Activated T-cell treated with anti-CD3 and anti-CD28 coated beads, Interleukin-2, amount 50 U/mL, for 48 hours (primary cell): ENCODE measurements around the gene CTIF.

ENCODE experiments used
- DNase-seq, 2 experiments: peaks; one replicate each; pipeline ENCODE4 v3.0.0-alpha.2; 2020

The CTIF gene

DNA sequence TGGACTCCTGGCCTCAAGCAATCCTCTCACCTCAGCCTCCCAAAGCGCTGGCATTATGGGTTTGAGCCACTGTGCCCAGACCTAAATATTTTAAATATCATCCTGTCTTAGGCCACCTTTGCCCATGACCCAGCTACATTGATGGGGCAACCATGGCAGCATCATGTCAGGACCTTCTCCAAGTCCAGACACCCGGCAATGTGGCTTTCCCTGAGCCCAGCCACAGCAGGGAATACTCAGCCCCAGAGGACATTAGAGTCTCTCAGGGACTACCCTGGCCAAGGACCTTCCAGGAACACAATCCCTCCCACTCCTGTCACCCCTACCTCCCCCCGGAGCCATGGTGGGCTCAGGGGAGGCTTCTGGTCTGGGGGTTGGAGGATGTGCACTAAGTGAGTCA lies 339.1 kb downstream of the CTIF start:
- no peak for DNase-seq

DNA sequence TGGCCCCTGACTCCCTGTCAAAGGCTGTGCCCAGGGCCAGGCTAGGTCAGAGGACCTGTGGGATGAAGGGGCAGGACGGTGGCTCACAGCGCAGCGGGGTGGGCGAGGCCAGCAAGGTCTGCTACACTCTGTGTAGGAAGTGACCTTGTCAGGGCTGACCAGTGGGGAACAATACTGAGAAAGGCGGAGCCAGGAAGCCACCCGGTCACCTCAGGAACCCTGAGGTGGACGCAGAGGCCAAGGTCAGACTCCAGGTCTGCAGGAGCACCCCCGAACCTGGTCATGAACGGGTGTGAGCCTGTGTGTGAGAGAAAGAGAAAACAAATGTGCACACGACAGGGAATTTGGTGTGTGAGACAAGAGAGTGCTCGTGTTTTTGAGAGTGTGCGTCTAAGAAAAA lies 339.6 kb downstream of the CTIF start:
- DNase-seq = no peak

DNA sequence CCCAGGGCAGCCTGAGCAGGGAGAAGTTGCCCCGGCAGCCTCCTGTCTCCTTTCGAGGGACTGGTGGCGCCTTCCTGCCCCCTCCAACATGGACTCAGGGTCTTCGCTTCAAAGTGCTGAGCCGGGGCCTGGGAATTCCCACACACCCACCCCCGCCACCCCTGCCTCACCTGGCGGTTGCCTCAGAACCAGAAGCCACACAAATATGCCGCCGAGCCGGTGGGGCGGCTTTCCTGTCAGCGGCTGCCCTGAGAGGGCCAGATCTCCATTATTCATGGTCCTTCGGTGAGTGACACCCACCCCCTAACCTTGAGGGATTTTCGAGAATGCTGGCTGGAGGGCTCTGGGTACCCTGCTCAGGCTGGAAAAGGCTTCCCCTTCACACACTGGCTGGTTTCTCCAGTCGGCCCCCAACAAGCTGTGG lies 340.2 kb downstream of the CTIF start:
- no peak for DNase-seq

DNA sequence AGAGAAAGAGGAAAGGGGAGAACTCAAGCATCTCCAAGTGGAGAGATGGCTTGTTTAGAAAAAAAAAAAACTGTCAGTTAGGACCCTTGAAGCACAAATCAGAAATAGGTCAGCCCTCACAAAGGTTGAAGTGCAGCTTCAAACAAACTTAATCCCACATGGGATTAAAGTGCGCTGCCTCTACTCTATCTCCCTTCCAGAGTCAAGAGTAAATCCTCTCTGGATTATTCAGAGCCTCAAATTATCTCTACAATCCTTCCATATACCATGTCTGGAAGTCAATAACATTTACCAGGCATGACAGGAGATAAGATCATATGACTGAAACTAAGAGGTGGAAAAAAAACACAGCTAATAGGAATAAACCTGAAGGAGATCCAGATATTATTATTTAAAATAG lies 342.1 kb downstream of the CTIF start:
- no peak for DNase-seq

DNA sequence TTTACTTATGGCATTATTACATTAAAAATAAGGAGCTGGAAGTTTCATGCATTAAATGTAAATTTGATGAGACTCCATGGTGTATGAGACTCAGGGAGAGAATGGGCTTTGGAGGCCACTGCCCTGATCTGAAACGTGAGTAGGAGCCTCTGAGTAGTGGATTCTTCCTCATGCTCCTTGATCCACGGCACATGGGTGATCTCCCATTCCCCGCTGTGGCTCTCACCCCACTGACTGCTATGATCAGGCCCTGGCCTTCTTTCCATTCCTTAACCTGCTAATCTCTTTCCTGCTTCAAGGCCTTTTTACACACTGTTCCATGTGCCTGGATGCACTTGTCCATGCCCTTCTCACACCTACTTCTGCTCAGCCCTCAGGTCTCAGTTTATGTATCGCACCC lies 343.5 kb downstream of the CTIF start:
- no peak for DNase-seq

DNA sequence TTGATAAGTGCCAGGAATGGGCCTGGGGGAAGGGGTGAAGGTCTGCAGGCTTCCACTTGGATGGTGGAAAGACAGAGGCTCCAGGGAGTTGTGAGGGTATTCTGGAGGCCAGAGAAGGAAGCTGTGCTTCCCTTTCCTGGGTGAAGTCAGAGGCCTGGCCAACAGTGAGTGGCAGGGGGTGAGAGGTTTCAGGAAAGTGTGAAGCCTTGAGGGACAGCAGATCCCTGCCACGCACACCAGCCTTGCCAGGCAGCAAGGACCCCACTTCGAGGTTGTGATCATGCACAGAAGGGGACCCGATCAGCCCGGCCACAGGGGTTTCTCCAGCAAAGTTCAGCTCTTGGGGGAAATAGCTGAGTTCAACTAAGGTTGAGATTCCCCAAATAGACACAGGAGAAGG lies 345.5 kb downstream of the CTIF start:
- DNase-seq = no peak

DNA sequence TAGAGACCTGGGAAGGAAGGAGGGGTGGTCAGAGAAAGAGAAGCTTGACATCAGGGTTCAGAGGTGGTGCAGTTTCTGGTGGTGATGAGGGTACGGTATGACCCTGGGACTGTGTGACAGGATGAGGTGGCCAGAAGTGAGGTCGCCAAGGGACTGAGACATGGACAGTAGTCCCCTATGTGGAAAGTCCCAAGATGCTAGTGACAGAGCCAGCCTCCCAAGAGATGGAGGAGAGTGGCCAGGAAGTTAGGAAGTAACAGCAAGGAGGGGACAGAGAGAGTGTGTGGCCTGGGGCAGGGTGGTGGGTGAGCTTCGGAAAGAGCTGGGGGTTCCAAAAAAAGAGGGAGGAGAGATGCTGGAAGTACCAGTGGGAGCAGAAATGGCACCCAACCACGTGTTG lies 345.9 kb downstream of the CTIF start:
- DNase-seq = no peak

DNA sequence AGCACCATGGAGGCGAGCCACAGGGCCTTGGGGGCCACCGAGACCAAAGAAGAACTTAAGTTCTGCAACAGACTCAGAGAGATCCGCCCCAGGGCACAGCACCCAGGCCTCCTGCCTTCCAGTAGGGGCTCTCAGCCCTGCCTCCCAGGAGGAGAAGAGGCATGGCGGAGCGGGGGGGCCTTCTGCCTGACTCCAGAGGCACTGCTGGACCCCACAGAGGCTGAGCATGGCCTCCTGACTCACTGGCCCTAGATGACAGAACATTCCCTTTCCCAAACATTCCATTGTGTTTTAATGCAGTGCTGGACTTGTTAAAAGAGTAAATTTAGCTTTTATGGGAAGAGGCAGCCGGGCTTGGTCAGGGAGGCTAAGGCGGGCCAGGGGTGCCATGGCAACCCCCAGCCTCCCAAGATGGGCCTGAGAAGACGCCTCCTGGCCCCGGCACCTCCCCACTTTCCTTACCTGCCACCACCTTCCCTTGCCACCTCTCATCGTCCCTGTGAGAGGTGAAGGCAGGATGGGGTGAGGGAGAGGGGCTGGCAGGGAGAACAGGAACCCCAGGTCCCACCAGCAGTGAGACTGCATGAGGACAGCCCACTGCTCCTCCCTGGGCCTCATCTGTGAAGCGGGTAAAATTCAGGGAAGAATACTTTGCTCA lies 346.6 kb downstream of the CTIF start:
- DNase-seq = no peak

DNA sequence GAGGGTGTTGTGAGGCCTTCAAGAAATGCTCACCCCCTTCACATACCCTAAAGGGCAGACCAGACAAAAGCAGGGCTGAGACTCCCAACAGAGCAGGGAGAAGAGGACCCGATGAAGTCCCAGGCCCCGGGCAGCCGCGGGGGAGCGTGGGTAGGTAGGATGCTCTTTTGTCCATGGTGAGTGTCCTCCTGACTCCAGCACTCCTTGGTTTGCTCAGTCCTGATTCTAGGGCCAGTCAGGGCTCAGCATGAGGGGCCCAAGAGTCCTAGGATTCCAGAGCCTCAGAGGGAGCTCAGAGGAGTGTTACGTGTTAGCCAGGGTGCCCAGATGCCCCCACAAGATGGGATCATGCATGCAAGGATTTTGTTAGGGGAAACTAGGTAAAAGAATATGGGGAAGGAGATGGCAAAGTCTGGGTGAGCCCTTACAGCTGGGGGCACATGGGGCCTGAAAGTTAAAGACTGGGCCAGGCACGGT lies 347.1 kb downstream of the CTIF start:
- DNase-seq = no peak

DNA sequence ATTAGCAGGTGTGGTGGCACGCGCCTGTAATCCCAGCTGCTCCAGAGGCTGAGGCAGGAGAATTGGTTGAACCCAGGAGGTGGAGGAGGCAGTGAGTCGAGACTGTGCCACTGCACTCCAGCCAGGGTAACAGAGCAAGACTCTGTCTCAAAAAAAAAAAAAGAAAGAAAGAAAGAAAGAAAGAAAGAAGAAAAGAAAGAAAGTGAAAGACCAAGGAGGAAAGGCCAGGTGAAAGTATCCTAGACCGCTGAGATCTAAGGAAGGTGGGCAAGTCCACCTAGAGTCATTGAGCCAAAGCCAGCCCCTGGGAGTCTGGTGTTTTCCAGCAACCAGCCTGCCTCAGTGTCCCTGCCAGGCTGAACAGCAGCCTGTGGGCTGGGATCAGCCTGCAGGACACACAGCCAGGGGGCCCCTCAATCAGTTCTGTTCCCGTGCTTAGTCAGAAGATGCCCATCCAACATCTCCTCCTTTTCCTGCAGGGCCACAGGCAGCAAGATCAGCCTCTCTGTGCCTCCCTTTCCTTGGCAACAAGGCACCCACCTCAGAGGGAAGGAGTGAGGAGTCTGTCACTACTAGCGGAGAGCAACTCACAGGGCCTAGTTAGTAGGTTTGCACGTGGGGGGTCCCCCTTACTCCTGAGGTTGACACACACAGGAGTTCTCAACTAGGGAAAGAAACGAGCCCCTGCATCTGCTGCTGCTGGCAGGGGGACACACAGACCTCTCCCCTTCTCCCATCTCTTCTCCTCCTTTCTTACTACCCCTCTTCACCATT lies 347.9 kb downstream of the CTIF start:
- no peak for DNase-seq

DNA sequence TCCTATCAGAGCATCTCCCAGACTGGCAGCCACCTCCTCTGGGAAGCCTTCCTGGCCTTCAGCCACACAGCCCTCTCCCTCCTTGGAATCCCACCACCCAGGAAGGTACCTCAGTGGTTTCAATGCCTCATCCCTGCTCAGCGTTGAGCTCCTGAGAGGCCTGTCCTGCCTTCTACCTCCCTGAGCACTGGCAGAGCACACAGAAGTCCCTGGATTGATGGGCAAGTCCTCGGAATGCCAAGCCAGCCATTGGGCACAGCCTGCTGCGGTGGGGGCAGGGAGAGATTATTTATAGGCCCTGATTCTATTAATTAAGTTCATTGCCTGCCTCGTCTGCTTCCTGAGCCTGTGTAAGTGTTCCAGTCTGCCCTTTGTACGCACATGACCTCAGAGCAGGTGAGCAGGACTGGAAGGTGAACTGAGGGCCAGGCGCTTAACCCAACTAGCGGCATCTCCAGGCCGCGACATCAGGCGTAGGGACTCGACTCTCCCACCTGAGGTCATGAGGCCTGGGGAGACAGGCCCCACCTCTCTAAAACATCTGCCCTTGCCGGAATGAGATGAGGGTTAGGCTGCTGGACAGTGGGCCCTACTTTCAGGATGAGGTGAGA lies 348.6 kb downstream of the CTIF start:
- DNase-seq = no peak

DNA sequence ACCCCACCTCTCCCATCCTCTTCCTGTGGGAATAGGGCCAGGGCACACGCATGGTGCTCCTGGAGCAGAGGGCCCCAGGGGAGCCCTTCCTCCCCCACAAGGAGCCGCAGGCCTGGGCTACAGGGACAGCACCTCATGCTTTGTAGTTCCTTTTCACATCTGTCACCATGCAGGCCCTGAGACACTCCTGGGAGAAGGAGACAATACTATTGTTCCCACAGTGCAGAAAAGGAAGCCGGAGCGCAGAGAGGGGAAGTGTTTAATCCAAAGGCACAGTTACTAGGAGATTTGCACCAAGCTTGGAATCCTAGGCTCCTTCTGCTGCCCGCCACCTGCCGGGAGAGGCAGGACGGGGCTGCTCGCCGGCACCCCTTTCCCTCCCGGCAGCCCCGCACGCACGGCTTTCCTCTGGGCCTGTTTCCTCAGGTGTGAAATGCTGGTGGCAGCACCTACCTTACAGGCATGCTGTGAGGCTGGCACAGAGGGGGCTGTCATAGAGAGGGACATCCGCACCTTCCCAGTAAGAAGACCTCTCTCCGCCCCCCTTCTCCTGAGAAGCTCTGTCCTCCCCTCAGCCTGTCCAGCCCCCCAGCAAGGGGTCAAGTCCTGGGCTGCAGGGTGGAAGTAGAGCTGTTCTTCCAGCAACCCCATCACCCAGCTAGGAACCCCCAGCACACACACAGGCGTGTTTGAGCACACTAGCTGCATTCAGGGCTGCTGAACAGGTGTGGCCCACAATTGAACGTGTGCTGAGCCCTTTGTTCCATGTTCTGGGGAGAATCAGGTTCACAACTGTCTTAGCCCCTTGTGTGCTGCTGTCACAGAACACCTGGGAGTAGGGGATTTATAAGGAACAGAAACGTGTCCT lies 349.3 kb downstream of the CTIF start:
- no peak for DNase-seq

DNA sequence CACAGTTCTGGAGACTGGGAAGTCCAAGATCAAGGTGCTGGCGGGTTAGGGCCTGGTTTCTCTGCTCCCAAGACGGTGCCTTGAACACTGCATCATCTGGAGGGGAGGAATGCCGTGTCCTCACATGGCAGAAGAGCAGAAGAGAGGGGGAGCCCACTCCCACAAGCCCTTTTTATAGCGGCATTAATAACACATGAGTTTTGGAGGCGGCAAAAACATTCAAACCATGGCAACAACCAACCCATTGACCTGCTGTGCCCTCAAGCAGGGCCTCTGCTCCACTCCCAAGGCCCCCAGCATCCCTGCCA lies 349.9 kb downstream of the CTIF start:
- no peak for DNase-seq

DNA sequence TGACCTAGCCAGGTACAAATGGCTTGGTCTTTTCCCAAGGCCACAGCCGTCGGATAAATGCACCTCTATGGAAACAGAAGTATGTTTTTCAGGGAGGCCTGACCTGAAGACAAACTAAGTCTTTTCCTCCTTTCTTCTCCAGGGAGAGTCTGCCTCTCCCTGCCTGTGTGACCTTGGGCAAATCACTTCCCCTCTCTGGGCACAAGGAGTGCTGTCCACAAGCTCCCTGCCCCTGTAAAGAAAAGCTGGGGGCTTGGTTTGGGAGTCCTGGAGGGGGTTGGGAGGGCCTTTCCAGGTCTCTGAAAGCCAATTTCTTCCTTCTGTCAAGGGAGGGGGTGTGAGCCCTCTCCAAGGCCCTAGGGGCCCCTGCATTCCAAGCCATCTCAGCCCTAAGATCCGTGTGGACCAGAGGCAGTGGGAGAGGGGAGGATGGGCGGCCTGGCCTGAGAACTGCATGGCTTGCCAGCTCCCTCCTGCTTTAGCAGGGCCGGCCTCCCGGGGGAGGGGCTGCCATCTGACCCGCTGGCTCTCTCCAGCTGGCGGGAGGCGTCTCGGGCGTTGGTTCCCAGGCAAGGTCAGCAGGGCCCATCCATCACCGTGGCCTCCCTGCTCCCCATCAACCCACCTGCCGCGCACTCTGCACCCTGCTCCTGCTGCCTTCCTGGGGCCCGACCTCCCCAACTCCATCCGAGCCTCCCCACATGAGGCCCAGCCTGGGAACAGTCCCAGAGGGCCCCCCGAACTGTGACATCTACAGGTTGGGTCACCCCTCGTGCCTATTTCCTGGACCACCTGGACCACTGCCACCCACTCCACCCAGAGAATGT lies 350.5 kb downstream of the CTIF start:
- no peak for DNase-seq

DNA sequence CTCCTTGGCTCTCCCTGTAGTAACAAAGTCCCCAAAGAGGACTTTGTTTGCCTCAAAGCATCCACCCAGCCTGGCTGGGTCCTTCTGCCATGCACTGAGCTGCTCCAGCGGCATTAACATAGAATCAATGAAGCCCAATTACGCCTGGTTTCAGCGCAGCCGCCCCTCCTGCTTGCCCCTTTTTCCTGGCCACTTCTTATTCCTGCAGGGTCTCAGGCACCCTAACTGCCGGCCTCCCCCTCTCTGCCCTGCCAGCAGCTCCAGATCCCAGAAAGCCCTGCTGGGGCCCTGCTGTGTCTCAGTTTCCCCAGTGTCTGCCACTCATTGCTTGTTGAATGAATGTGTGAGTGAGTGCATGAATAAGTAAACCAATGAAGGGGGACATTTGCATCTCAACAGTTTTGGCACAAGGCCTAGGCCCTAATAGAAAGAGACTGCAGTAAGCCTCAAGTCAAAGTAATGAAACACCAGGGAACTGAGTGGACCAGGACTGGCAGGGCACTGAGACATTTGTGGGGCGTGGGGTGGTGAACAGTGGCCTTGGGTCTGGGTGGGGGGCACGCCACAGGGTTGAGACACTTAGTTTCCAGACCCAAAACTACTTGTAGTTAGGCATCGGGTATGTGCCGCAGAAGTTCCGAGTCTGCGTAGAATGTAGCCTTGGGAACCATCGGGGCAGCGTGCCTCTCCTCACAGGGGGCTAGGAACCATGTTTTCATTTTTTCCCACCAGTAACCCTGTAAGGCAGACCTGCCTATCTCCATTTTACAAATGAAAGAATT lies 351.3 kb downstream of the CTIF start:
- DNase-seq = no peak

DNA sequence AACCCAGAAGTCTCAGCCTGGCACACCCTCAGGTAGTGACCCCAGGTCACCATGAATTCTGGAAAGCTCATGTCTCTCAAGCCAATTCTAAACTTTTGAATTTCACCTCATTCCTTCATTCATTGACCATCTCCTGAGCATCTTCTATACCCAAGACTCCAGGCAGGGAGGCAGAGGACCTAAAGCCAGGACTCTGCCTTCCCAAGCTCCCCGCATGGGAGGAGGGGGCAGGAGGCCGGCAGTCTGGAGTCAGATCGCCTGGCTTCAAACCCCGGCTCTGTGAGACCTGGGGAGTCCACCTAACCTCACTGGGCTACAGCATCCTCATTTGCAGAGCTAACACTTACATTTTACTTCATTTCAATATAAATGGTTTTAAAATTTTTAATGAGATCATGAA lies 352.9 kb downstream of the CTIF start:
- DNase-seq = no peak

DNA sequence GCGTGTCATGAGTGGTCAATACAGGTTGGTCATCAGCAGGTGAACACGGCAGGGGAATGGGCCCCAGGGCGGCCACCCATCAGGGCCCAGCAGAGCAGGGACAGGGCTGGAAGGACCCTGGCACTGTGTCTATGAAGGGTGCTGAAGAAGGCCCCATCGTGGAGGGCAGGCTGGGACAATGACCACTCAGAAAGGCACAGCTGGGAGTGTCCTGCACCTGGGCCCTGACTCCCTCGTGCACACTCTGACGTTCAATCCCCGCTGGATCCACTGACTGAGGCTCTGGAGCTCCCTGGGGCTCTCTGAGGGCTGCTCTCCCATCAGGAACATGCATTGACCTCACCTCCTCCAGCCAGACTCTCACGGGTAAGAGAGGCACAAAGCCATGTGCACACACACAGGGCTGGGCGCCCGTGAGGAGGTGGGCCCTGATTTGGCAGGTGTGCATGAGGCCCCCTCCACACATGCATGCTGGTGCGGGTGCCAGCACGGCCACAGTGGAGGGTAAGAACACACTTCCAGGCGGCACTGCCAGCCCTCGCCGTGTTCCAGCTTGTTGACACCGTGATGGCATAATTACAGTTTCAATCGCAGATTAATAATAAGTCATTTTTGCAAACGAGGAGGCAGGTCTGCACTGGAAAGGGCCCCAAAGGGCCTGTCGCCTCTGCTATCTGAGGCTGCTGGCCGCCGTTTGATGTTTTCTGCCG lies 353.5 kb downstream of the CTIF start:
- DNase-seq = no peak

DNA sequence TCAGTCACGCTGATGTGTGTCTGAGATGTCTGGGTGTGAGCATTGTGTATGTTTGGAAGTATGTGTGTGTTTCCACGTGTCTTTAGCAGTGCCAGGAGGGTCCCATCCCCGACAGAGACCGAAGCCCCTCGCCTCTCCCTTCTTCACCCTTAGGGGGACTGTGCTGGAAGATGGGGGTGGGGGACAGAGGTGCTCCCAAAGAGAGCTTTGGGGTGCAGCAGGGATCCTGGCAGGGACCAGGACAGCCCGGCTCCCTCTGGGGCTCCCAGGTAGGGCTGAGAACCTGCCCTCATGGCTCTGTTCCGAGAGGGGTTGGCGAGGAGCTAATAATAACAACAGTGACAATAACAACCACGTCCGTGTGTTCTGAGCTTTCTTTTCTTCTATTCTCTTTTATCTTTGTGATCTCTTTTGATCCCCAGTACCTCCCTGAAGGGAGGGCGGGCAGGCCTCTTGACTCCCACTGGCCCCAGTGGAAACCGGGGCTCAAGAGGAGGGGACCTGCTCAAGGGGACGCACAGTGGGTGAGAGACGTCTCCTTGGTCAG lies 354.3 kb downstream of the CTIF start:
- DNase-seq = no peak

DNA sequence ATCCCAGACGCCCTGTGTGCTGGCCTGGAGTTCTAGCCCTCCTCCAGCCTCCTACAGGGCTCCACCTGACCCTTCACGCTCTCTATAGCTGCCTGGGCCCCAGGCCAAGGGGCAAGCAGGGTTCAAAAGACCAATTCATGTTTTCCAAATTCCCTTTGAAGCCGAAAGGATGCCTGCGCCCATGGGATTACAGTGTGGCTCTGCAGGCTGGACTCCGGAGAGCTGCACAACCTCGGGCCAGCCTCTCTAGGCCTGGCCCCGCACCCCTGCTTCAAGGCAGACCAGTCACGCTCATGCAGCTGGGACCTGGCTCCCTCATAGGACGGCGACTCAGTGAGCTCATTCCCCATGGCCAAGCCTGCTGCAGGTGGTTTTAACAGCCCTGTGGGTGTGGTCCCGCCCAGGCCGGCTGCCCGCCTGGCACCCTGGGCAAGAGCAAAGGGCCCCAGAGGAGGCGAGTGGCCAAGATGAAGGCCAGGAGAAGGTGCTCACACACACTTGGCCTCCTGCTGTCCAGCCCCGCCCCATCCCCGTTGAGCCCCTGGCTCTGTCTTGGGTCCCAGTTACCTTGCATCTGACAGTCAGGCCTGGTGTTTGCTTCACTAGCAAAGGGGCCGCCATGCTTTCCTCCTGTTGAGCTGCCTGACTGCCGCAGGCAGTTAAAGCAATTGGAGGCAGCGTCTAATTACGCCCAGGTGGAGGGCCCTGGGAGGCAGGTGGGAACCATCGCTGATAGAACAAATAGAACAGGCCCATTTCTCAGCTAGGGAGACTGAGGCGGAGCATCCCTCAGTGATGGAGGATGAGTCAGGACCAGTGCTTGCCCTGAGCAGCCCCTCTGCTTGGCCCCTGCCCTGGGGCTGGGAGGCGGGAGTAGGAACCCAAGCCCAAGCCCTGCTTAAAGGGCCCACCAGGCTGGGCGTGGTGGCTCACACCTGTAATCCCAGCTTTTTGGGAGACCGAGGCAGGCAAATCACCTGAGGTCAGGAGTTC lies 355.1 kb downstream of the CTIF start:
- DNase-seq = no peak
